Transverse colon (tissue), 4 donors: Measurements from ENCODE around the gene RAB8B. TPM values are rescaled to one million over a fixed set of nuclear protein-coding genes. Genes with fewer than 3 reads are reported as not detected.

Source experiments
- DNase-seq: peaks from one replicate; pipeline ENCODE4 v3.0.0-alpha.2; 2019
- H3K27ac ChIP-seq, 4 donors: fragments of 200-600 bp; sonication (generic); 2 replicates each; pipeline ENCODE4 v1.5.1; 2016 to 2018; ENCODE audit warnings: inconsistent platforms in 4 of 4
- H3K27me3 ChIP-seq: fragments of 200-600 bp; sonication (generic); 2 replicates; pipeline ENCODE4 v1.5.1; 2017; ENCODE audit warnings: inconsistent platforms
- H3K36me3 ChIP-seq, 4 donors: fragments of 200-600 bp; sonication (generic); 2 replicates each; pipeline ENCODE4 v1.5.1; 2017 to 2019; ENCODE audit warnings: inconsistent platforms in 4 of 4
- H3K4me1 ChIP-seq, 4 donors: fragments of 200-600 bp; sonication (generic); 2 replicates each; pipeline ENCODE4 v1.5.1; 2017 to 2020; ENCODE audit warnings: inconsistent platforms in 4 of 4
- H3K4me3 ChIP-seq, 4 donors: fragments of 200-600 bp; sonication (generic); 1 replicate in 1 of 4; 2 replicates in 3 of 4; pipeline versions ENCODE4 v1.5.1 to v1.6.1; 2017 to 2019; ENCODE audit warnings: inconsistent platforms in 4 of 4
- H3K9me3 ChIP-seq, 2 donors: fragments of 200-600 bp; sonication (generic); 2 replicates each; pipeline ENCODE4 v1.5.1; 2017 to 2019; ENCODE audit warnings: inconsistent platforms in 2 of 2
- EP300 ChIP-seq: sonication (generic); formaldehyde crosslinking; IDR thresholded peaks from one replicate; pipeline ENCODE4 v1.6.1; 2017; ENCODE audit warnings: antibody characterized with exemption, low read depth
- POLR2A ChIP-seq: fragments of 450-650 bp; IDR thresholded peaks from one replicate; pipeline ENCODE4 v1.6.1; 2016; ENCODE audit warnings: antibody characterized with exemption, mild to moderate bottlenecking, moderate library complexity
- POLR2AphosphoS5 ChIP-seq, 3 donors: sonication (generic); formaldehyde crosslinking; IDR thresholded peaks; one replicate each; pipeline ENCODE4 v1.6.1; 2016; ENCODE audit warnings: antibody characterized with exemption in 3 of 3
- WGBS, 2 donors: methylation state at CpG; one replicate each; pipeline ENCODE4 v1.1.5; 2018; ENCODE audit warnings: low coverage in 1 of 2; 5-methylcytosine and 5-hydroxymethylcytosine counted together
- in situ Hi-C, 4 donors: fragments of 200-750 bp; cut with MboI; loops; one replicate each; pipeline versions ENCODE4 v1.15.0 to v1.15.1; 2017; ENCODE audit warnings: low sequenced_read_pairs in 3 of 4, low pct_ligation_motif_present in 1 of 4, low pct_unique_long_range_greater_than_20kb in 1 of 4
- intact Hi-C: fragments of 100-400 bp; cut with DNase I; formaldehyde crosslinking; loops from one replicate; pipeline ENCODE4 v1.15.1; 2023; ENCODE audit warnings: low total_unique reads
- total RNA-seq, 4 donors: library from RNA; depleted of rRNA; stranded (reverse); fragments of >200 nt; gene quantifications; one replicate each; pipeline ENCODE4 v1.1.0, GENCODE V29; 2016
- TF ChIP-seq, protein P1 (sequence below), 5 experiments: fragments of 200-600 bp in 3 of 5; fragments of 450-650 bp in 2 of 5; sonication (generic) in 3 of 5; IDR thresholded peaks; 1 replicate in 2 of 5; 2 replicates in 3 of 5; pipeline ENCODE4 v1.5.1; 2016 to 2017; ENCODE audit warnings: antibody characterized with exemption in 5 of 5, inconsistent platforms in 3 of 5, mild to moderate bottlenecking in 2 of 5, moderate library complexity in 1 of 5

The RAB8B gene
- total RNA-seq, 4 donors from 2014 or later: 3.2 to 25.4 (median 9.5) TPM

- DNase-seq: no peak
- in situ Hi-C loops (loop anchor here in 2 of 4 donors (25.0 kb wide), 2 partner anchors 129 to 304 kb away; partner anchors contain the start of gene FBXL22 (in 1 of the 2)), intact Hi-C loops (no loop called here)
- peaks cover 0 to 6% (median 4%) of the 10 kb centered on the region in 4 donors for H3K4me1 ChIP-seq
- H3K27ac ChIP-seq: peak overlapping the region in 1 of 4 donors; percentile 13
- no peaks in the 10 kb centered on the region for H3K27me3 ChIP-seq
- no peaks in the 10 kb centered on the region for H3K36me3 ChIP-seq
- H3K9me3 ChIP-seq: no peaks in the 10 kb centered on the region
- TF ChIP-seq POLR2A: no peak
- no peak for TF ChIP-seq POLR2AphosphoS5 (IDR thresholded peaks at IDR 0.05)
- TF ChIP-seq, protein P1, sequence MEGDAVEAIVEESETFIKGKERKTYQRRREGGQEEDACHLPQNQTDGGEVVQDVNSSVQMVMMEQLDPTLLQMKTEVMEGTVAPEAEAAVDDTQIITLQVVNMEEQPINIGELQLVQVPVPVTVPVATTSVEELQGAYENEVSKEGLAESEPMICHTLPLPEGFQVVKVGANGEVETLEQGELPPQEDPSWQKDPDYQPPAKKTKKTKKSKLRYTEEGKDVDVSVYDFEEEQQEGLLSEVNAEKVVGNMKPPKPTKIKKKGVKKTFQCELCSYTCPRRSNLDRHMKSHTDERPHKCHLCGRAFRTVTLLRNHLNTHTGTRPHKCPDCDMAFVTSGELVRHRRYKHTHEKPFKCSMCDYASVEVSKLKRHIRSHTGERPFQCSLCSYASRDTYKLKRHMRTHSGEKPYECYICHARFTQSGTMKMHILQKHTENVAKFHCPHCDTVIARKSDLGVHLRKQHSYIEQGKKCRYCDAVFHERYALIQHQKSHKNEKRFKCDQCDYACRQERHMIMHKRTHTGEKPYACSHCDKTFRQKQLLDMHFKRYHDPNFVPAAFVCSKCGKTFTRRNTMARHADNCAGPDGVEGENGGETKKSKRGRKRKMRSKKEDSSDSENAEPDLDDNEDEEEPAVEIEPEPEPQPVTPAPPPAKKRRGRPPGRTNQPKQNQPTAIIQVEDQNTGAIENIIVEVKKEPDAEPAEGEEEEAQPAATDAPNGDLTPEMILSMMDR (IDR thresholded peaks at IDR 0.05): no peak
- TF ChIP-seq EP300: no peak
- 82 to 84% methylated on average over 9 of the region's 9 CpGs for WGBS, 2 donors
- H3K4me3 ChIP-seq: no peak overlapping the region
Measured at GRCh38 chr15:63283126-63283525, 93.7 kb downstream of the RAB8B start.

DNA sequence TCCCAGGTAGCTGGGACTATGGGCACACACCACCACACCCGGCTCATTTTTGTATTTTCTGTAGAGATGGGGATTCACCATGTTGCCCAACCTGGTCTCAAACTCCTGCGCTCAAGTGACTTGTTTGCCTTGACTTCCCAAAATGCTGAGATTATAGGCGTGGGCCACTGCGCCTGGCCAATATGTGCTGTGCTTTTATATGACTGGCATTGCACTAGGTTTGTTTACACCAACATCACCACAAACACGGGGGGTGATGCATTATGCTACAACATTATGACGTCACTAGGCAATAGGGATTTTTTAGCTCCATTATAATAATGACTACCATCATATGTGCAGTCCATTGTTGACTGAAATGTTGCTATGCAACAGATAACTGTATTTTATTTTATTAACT is 94.9 kb downstream of the RAB8B start:
- no peaks in the 10 kb centered on the region for H3K9me3 ChIP-seq
- H3K36me3 ChIP-seq: no peaks in the 10 kb centered on the region
- WGBS, 2 donors: 89 to 92% methylated on average over 4 to 6 of the region's 6 CpGs
- in situ Hi-C loops (loop anchor here in 2 of 4 donors (25.0 kb wide), 2 partner anchors 128 to 303 kb away; partner anchors contain the start of gene FBXL22 (in 1 of the 2)), intact Hi-C loops (no loop called here)
- peaks cover 0 to 8% (median 0%) of the 10 kb centered on the region in 4 donors for H3K4me1 ChIP-seq
- H3K27me3 ChIP-seq: no peaks in the 10 kb centered on the region
- no peak for DNase-seq
- no peak overlapping the region for H3K27ac ChIP-seq
- no peak overlapping the region for H3K4me3 ChIP-seq
- TF ChIP-seq, protein P1 (IDR thresholded peaks at IDR 0.05): no peak
- TF ChIP-seq POLR2AphosphoS5 (IDR thresholded peaks at IDR 0.05) (no peak), EP300 (no peak), POLR2A (no peak)

- Histone ChIP-seq H3K9me3 (no peaks in the 10 kb centered on the region), H3K36me3 (no peaks in the 10 kb centered on the region), H3K27ac (no peak overlapping the region), H3K27me3 (no peaks in the 10 kb centered on the region), H3K4me3 (no peak overlapping the region), H3K4me1 (peaks cover 0 to 18% (median 4%) of the 10 kb centered on the region in 4 donors)
- intact Hi-C loops (no loop called here), in situ Hi-C loops (loop anchor here in 2 of 4 donors (5.0 to 25.0 kb wide), 3 partner anchors 115 to 300 kb away; partner anchors contain the start of gene FBXL22 (in 1 of the 2))
- TF ChIP-seq, protein P1 (IDR thresholded peaks at IDR 0.05): no peak
- WGBS, 2 donors: 88 to 94% methylated on average over 2 of the region's 2 CpGs
- no peak for DNase-seq
Measured at GRCh38 chr15:63287109-63287508, 97.7 kb downstream of the RAB8B start.

- H3K27me3 ChIP-seq: no peaks in the 10 kb centered on the region
- in situ Hi-C loops (loop anchor here in 2 of 4 donors (5.0 to 25.0 kb wide), 3 partner anchors 114 to 299 kb away; partner anchors contain the start of gene FBXL22 (in 1 of the 2)), intact Hi-C loops (loop anchor here (2.0 kb wide), 1 partner anchor 114 kb away; no protein-coding TSS in a partner anchor)
- no peak overlapping the region for H3K27ac ChIP-seq
- peaks cover 0 to 18% (median 4%) of the 10 kb centered on the region in 4 donors for H3K4me1 ChIP-seq
- no peaks in the 10 kb centered on the region for H3K36me3 ChIP-seq
- H3K9me3 ChIP-seq: no peaks in the 10 kb centered on the region
- 79 to 80% methylated on average over 1 of the region's 1 CpG for WGBS, 2 donors
- DNase-seq: no peak
- TF ChIP-seq, protein P1 (IDR thresholded peaks at IDR 0.05): no peak
- TF ChIP-seq POLR2A (no peak), EP300 (no peak), POLR2AphosphoS5 (IDR thresholded peaks at IDR 0.05) (no peak)
- no peak overlapping the region for H3K4me3 ChIP-seq
Measured at GRCh38 chr15:63288342-63288741, 98.9 kb downstream of the RAB8B start.
